T-helper 1 cell treated with Interleukin-12 subunit alpha and Interleukin-12 subunit beta and Interleukin-4 antibody, amounts not matched to agents 30 μg/mL and 1 μg/mL, for 36 hours (primary cell): ENCODE data around the gene TRIM26.

Source experiments
- H3K27ac Mint-ChIP-seq: one replicate; pipeline ENCODE4 v1.8.0; 2021; ENCODE audit warnings: mild to moderate bottlenecking, mixed read lengths
- H3K27me3 Mint-ChIP-seq: one replicate; pipeline ENCODE4 v1.8.0; 2021; ENCODE audit warnings: low read depth, mixed read lengths
- H3K36me3 Mint-ChIP-seq: one replicate; pipeline ENCODE4 v1.8.0; 2021; ENCODE audit warnings: low read depth, mixed read lengths
- H3K4me1 Mint-ChIP-seq: one replicate; pipeline ENCODE4 v1.8.0; 2021; ENCODE audit warnings: low read depth, mixed read lengths
- H3K4me3 Mint-ChIP-seq: one replicate; pipeline ENCODE4 v1.8.0; 2021; ENCODE audit warnings: mild to moderate bottlenecking, moderate library complexity, mixed read lengths
- H3K9me3 Mint-ChIP-seq: one replicate; pipeline ENCODE4 v1.8.0; 2021; ENCODE audit warnings: mixed read lengths

Gene TRIM26

DNA sequence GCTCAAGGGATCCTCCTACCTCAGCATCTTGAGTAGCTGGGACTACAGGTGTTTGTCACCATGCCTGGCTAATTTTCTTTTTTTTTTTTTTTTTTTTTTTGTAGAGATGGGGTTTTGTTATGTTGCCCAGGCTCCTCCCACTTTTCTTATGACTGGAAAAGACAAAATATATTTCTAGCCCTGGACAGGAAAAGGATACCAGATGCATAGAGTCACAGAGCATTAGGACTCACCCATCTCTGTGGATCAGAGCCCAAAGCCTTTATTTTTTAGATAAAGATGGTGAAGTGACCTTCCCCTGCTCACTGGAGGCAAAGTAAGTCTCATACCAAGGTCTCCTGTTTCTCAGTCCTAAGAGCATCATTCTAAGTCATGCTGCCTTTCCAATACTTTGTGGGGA, 55.6 kb downstream of the TRIM26 start:
- Mint-ChIP-seq H3K36me3 (no peaks in the 10 kb centered on the region), H3K4me1 (peaks cover 30% of the 10 kb centered on the region), H3K27me3 (no peaks in the 10 kb centered on the region), H3K4me3 (no peak overlapping the region), H3K9me3 (no peaks in the 10 kb centered on the region), H3K27ac (no peak overlapping the region)

GRCh38 chr6:30156774-30157173, 56.4 kb downstream of the TRIM26 start:
- Mint-ChIP-seq H3K36me3 (no peaks in the 10 kb centered on the region), H3K27ac (no peak overlapping the region), H3K27me3 (no peaks in the 10 kb centered on the region), H3K4me1 (peaks cover 27% of the 10 kb centered on the region), H3K4me3 (no peak overlapping the region), H3K9me3 (no peaks in the 10 kb centered on the region)

GRCh38 chr6:30156262-30156599, 57.0 kb downstream of the TRIM26 start:
- no peak overlapping the region for H3K27ac Mint-ChIP-seq
- no peaks in the 10 kb centered on the region for H3K36me3 Mint-ChIP-seq
- no peaks in the 10 kb centered on the region for H3K27me3 Mint-ChIP-seq
- H3K4me3 Mint-ChIP-seq, result no peak overlapping the region
- H3K4me1 Mint-ChIP-seq, result peaks cover 32% of the 10 kb centered on the region
- no peaks in the 10 kb centered on the region for H3K9me3 Mint-ChIP-seq

- Mint-ChIP-seq H3K4me1 (peaks cover 32% of the 10 kb centered on the region), H3K36me3 (no peaks in the 10 kb centered on the region), H3K4me3 (no peak overlapping the region), H3K27me3 (no peaks in the 10 kb centered on the region), H3K9me3 (no peaks in the 10 kb centered on the region), H3K27ac (no peak overlapping the region)
Measured at GRCh38 chr6:30155520-30156261, 57.5 kb downstream of the TRIM26 start.

- peaks cover 4% of the 10 kb centered on the region for H3K27me3 Mint-ChIP-seq
- H3K4me1 Mint-ChIP-seq, result peaks cover 32% of the 10 kb centered on the region
- H3K9me3 Mint-ChIP-seq, result no peaks in the 10 kb centered on the region
- H3K27ac Mint-ChIP-seq, result no peak overlapping the region
- H3K36me3 Mint-ChIP-seq, result no peaks in the 10 kb centered on the region
- H3K4me3 Mint-ChIP-seq, result no peak overlapping the region
Measured at GRCh38 chr6:30154709-30155519, 58.3 kb downstream of the TRIM26 start.

- no peaks in the 10 kb centered on the region for H3K36me3 Mint-ChIP-seq
- no peak overlapping the region for H3K4me3 Mint-ChIP-seq
- peaks cover 6% of the 10 kb centered on the region for H3K27me3 Mint-ChIP-seq
- H3K9me3 Mint-ChIP-seq, result no peaks in the 10 kb centered on the region
- H3K4me1 Mint-ChIP-seq, result peaks cover 28% of the 10 kb centered on the region
- H3K27ac Mint-ChIP-seq, result no peak overlapping the region
Measured at GRCh38 chr6:30154061-30154460, 59.1 kb downstream of the TRIM26 start.

GRCh38 chr6:30152910-30153610, 60.1 kb downstream of the TRIM26 start:
- Mint-ChIP-seq H3K36me3 (no peaks in the 10 kb centered on the region), H3K4me3 (no peak overlapping the region), H3K4me1 (peaks cover 18% of the 10 kb centered on the region), H3K27ac (no peak overlapping the region), H3K27me3 (peaks cover 8% of the 10 kb centered on the region), H3K9me3 (no peaks in the 10 kb centered on the region)

GRCh38 chr6:30152016-30152673, 61.1 kb downstream of the TRIM26 start:
- no peaks in the 10 kb centered on the region for H3K9me3 Mint-ChIP-seq
- peaks cover 18% of the 10 kb centered on the region for H3K4me1 Mint-ChIP-seq
- no peak overlapping the region for H3K27ac Mint-ChIP-seq
- H3K27me3 Mint-ChIP-seq, result peaks cover 8% of the 10 kb centered on the region
- no peaks in the 10 kb centered on the region for H3K36me3 Mint-ChIP-seq
- no peak overlapping the region for H3K4me3 Mint-ChIP-seq

DNA sequence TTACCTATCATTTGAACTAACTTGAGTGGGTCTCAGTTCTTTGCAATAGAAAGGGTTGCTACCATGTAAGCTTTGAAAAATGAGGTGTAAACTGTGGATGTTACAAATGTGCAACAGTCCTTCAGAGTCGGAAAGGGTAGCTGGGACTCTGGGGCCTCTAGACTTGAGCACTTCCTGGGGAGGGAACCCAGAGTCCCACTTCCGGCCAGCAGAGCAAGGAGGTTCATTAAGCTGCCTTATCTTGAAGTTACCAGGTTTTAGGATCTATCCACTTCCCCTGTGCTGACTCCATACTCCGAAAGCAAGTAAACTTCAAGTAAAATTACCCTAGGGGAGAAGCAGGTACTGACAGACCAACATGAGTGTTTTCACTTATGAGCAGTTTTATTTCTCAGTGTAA, 61.6 kb downstream of the TRIM26 start:
- Mint-ChIP-seq H3K27me3 (peaks cover 8% of the 10 kb centered on the region), H3K4me3 (no peak overlapping the region), H3K9me3 (no peaks in the 10 kb centered on the region), H3K4me1 (peaks cover 19% of the 10 kb centered on the region), H3K27ac (peak overlapping the region; percentile 34), H3K36me3 (no peaks in the 10 kb centered on the region)

GRCh38 chr6:30150671-30151395, 62.4 kb downstream of the TRIM26 start:
- H3K27me3 Mint-ChIP-seq, result peaks cover 9% of the 10 kb centered on the region
- H3K9me3 Mint-ChIP-seq, result no peaks in the 10 kb centered on the region
- peaks cover 16% of the 10 kb centered on the region for H3K4me1 Mint-ChIP-seq
- H3K27ac Mint-ChIP-seq, result no peak overlapping the region
- no peaks in the 10 kb centered on the region for H3K36me3 Mint-ChIP-seq
- H3K4me3 Mint-ChIP-seq, result no peak overlapping the region

DNA sequence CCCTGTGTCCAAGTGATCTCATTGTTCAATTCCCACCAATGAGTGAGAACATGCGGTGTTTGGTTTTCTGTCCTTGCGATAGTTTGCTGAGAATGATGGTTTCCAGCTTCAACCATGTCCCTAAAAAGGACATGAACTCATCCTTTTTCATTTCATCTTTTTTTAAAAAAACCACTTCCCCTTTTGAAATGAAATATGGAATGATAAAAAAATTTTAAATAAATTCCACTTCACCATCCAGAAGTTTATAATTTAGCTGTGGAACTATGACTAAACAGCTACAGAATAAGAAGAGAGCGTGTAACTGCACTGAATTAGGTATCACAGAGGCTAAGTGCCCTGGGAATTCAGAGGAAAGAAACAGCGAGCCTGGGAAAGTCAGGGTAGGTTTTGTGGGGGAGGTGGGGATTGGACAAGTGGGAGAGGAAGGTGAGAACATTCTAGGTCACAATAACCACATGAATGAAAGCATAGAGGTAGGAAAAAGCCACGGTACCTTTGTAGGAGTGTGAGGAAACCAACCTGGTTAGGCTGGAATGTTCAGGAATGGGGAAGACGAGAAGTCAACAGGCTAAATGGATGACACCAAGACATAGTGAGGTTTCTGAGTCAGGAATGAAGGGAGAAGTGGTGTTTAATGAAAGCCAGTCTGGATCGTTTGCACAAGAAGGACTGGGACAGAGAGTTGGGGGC, 63.2 kb downstream of the TRIM26 start:
- Mint-ChIP-seq H3K36me3 (no peaks in the 10 kb centered on the region), H3K27ac (no peak overlapping the region), H3K4me1 (peaks cover 16% of the 10 kb centered on the region), H3K9me3 (no peaks in the 10 kb centered on the region), H3K4me3 (no peak overlapping the region), H3K27me3 (peaks cover 17% of the 10 kb centered on the region)

- no peak overlapping the region for H3K4me3 Mint-ChIP-seq
- H3K27me3 Mint-ChIP-seq, result peaks cover 25% of the 10 kb centered on the region
- peaks cover 16% of the 10 kb centered on the region for H3K4me1 Mint-ChIP-seq
- no peaks in the 10 kb centered on the region for H3K36me3 Mint-ChIP-seq
- H3K9me3 Mint-ChIP-seq, result no peaks in the 10 kb centered on the region
- no peak overlapping the region for H3K27ac Mint-ChIP-seq
Measured at GRCh38 chr6:30149234-30149633, 64.0 kb downstream of the TRIM26 start.

DNA sequence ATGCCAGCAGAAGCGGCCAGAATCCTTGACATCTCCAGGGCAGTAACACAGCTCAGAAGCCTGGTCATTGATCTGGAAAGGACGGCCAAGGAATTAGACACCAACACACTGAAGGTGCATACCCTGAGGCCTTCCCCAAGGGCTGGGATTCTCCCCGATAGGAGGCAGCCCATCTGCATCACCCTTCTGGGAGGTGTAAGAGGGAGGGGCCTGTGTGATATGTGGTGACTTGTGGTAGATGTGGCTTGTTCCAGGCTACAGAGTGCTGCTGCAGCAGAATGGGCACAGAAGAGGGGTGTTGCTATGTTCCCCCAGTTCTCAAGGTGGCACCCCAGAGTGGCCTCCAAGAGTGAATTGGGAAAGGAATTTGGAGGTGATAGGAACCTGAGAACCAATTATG, 66.1 kb downstream of the TRIM26 start:
- no peaks in the 10 kb centered on the region for H3K36me3 Mint-ChIP-seq
- peaks cover 9% of the 10 kb centered on the region for H3K4me1 Mint-ChIP-seq
- H3K4me3 Mint-ChIP-seq, result no peak overlapping the region
- no peak overlapping the region for H3K27ac Mint-ChIP-seq
- H3K27me3 Mint-ChIP-seq, result peaks cover 41% of the 10 kb centered on the region
- no peaks in the 10 kb centered on the region for H3K9me3 Mint-ChIP-seq
